ENCODE data around the gene TM9SF1.

The TM9SF1 gene

DNA sequence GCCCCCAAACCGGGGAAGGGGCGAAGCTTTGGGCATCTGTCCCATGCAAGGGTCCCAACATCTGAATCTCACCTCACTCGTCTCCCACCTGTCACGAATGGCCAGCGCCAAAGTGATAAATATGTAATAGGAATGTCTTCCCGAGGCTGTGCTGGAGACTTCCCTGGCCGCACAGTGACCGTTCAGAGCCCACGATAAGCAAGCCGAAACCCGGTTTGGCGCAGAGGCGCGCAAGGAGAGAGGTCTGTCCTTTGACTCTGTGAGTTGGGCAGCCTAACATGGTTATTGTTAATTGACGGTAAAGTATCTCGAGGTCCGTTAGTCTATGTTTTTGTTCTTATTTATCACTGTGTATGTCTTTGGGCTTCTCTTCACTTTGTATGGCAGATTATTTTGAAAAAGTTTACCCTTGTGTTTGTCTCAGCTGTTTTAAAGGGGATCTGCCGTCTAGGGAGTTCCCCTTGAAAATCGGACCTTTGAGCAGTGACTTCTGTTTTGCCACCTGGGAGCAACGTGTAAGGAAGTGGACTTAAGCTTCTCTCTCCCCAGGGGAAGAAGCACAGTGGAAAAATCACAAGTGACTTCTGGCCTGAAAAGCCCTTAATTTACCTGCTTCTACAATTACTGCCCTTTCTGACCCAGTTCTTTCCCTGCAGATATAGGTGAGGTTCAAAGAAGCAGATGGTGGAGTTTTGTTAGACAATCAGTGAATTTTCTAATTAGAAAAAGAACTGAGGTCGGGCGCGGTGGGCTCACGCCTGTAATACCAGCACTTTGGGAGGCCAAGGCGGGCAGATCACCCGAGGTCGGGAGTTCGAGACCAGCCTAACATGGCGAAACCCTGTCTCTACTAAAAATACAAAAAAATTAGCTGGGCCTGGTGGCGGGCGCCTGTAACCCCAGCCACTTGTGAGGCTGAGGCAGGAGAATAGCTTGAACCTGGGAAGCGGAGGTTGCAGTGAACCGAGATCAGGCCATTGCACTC lies 1.1 kb upstream of the TM9SF1 start:
- DNase-seq: peak; percentile 14

DNA sequence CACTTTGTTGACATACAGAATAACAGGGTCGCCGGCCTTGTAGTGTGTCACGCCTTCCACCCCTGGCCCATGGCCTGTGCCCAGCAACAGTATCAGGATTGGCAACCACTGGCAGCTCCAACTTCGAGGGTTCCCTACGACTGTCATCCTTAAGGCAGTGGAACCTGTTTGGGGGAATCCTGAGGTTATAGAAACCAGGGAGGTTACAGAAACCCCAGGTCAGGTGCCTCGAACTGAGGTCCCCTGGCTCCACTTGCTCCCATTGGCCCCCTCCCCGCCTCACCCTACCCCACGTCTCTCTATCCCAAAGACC lies 412 bp downstream of the TM9SF1 start:
- no peak for DNase-seq

- no peak for DNase-seq
These were observed 912 bp downstream of the TM9SF1 start for GRCh38 chr14:24194186-24194872.

DNA sequence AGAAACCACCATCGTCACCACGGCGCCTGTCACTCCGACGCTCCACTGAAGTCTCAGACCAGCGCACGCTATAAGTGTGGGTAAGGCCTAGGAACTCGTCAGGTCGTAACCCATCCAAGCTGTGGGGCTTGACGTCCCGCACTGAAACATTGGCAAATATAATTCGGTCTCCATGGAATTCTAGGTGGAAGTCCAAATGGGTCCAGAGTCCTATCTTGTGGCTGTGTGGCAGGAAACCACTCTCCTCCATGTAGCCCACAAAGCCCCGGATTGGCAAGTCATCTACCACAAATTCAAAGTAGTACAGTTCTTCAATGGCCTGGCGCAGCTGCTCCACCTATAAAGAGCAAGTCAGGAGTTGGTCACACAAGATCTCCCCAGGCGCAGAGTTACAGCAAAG lies 2.3 kb downstream of the TM9SF1 start:
- DNase-seq: no peak

- DNase-seq: no peak
These were observed 4.8 kb downstream of the TM9SF1 start for GRCh38 chr14:24190416-24190815.

- DNase-seq: no peak
These were observed 5.8 kb downstream of the TM9SF1 start for GRCh38 chr14:24189460-24189859.

DNA sequence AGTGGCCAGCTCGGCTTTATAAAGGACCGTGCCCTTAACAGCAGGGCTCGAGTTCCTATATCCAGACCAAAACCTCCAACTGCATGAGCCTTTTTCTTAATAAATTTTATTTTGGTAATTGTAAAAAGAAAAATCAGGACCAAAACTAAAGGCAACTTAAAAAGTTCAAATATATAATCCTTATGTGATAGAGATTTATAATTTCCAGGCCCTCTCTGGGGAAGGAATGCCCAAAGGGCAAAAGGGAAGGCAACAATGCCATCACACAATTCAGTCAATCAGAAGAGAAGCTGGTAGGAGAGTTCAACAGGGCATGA lies 6.2 kb downstream of the TM9SF1 start:
- no peak for DNase-seq

- peak; percentile 98 for DNase-seq
These were observed 6.8 kb downstream of the TM9SF1 start, which contains the start of gene IPO4 for GRCh38 chr14:24188251-24189058. TSS of gene IPO4 (minus strand) at chr14:24188816. CDS start at chr14:24188787, 29 bp downstream.

- DNase-seq: no peak
These were observed 7.7 kb downstream of the TM9SF1 start for GRCh38 chr14:24187539-24187915.

GRCh38 chr14:24186831-24187538 lies 8.3 kb downstream of the TM9SF1 start:
- DNase-seq: no peak

DNA sequence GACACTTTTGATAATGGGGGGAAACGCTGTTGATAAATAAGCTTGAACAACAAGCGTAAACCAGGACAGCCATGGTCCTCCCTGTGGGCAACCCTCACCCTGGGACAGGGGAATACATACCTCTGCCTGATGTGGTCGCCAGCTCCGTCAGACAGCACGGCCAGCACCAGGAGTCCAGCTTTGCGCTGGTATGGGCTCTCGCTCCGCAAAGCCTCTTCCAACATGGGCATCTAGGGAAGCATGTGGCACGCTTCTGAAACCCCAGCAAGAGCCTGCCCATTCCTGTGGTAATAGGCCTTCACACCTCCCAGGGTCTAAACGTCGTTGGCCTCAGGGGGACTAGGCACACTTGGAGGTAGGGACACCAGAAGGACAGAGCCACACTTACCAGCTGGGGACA lies 9.5 kb downstream of the TM9SF1 start:
- no peak for DNase-seq

GRCh38 chr14:24185026-24185425 lies 10.2 kb downstream of the TM9SF1 start:
- DNase-seq: no peak

- no peak for DNase-seq
These were observed 10.9 kb downstream of the TM9SF1 start for GRCh38 chr14:24184104-24184970.

DNA sequence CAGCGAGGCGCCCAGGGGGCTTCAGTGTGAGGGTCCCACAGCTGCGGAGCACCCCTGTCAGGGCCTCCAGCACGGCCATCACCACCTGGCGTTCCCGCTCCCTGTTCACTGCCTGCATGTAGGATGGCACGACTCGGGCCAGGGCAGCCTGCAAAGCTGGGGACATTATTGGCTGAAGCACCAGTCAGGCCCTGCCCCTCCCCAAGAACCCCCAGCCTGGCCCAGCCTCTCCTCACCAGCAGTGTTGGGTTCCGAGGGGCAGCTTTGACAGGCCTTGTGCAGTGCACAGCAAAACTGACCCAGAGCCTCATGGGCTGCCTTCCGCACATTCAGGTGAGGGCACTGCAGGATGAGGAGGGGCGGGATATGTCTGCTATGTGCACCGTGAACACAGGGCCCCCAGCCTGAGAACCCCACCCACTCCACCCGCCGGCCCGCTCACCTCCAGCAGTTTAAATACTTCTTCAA lies 12.2 kb downstream of the TM9SF1 start:
- DNase-seq: no peak

DNA sequence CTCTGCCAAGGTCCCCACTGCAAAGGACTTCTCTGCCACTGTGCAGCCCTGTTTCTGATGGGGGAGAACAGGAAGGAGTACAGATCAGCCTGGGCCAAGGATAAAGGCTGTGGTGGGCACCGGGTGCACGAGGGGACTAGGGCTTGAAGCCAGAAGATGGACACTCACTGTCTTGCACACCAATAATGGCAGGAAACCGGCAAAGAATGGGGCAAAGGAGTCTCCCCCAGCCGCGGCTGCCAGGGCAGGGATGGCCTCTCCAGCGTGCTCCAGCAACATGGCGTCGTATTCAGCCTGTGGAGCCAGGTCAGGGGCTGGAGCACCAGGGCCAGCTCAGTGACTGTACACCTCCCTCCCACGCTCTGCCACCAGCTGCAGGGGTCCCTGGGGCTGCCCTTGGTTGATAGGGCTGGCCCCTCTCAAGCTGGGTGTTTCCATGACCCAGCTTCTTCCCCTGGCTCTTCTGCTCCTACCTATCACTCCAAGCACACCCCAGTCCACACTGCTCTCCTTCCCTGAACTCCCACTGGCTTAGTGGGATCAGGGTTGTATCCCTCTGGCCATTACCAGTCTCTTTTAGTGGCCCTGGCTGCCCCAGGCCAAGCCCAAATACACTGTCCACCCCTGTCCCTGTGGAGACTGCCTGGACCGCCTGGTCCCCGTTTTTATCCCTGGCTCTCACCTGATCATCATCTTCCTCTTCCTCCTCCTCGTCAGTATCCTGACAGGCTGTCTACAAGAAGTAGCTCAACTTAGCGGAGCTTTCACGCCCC lies 12.9 kb downstream of the TM9SF1 start:
- no peak for DNase-seq

GRCh38 chr14:24181371-24182077 lies 13.7 kb downstream of the TM9SF1 start:
- DNase-seq: no peak

DNA sequence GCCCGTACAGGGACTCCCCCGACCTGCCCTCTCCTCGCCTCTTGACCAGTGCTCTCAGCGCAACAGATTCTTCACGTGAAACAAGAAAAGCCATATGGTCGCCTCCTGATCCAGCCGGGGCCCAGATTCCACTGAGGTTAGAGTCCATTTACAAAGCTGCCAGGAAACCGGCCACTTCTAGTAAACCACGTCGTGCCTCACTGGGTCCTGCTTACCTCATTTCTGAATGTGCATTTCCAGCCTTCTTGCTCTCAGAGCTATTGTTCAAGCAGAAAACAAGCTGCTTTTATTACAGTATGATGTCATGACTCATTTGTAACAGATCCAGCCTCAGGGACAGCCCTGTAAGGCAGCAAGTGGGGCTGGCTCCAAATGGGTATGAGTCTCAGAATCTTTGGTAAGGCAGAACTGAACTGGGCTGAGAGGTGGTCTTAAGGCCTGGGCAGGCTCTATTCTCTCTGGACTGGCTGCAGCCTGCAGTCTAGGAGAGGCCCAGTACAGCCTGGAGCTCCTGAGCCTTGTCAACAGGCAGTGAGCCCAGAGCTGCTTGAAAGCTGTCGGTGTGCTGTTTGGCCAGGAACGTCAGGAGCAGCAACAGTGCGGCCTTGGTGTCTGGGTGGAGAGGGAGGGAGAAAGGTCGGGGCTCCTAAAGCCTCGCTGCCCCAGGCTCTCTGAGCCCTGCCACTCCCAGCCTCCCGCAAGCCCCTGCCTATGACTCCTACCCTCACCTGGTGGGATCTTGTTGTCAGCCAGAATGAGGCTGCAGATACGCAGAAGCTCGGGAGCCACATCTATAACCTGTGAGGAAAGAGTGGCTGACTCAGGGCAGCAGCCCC lies 15.1 kb downstream of the TM9SF1 start:
- DNase-seq: peak; percentile 6

DNA sequence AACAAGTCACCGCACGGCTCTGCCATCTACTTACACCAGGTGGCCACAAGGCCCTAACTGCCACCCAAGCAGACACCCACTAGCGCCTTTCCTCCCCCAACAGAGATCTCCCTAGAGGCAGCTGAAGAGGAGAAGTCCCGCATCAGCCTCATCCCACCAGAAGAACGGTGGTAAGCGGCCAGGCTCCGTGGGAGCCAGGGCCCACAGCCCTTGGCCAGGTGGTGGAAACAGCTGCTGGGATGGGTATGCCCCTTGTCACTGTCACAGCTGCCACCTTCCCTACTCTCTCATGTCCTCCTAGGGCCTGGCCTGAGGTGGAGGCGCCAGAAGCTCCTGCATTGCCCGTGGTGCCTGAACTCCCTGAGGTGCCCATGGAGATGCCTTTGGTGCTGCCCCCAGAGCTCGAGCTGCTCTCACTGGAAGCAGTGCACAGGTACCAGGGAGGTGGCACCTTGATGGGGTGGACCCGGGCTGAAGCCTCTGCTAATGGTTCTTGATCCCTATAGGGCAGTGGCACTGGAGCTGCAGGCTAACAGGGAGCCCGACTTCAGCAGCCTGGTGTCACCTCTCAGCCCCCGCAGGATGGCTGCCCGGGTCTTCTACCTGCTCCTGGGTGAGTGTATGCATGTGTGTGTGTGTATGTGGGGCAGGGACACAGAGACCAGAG lies 15.8 kb downstream of the TM9SF1 start:
- DNase-seq: no peak

All from fibroblast of skin of back (primary cell).